Tibial artery (tissue), 4 donors: ENCODE data around the gene DCLK2.

Experiments used
- DNase-seq, 2 donors: peaks; one replicate each; pipeline ENCODE4 v3.0.0-alpha.2; 2019
- H3K27ac ChIP-seq, 2 donors: fragments of 200-600 bp; sonication (generic) in 1 of 2; 1 replicate in 1 of 2; 2 replicates in 1 of 2; pipeline ENCODE4 v1.5.1; 2018 to 2019; ENCODE audit warnings: mild to moderate bottlenecking in 1 of 2
- H3K27me3 ChIP-seq, 2 donors: fragments of 200-600 bp; sonication (generic) in 1 of 2; one replicate each; pipeline versions ENCODE4 v1.5.1 to v1.6.0; 2016 to 2019
- H3K36me3 ChIP-seq, 3 donors: fragments of 200-600 bp; sonication (generic) in 2 of 3; one replicate each; pipeline ENCODE4 v1.5.1; 2016 to 2019; ENCODE audit warnings: mild to moderate bottlenecking in 2 of 3
- H3K4me1 ChIP-seq, 4 donors: fragments of 200-600 bp; sonication (generic) in 2 of 4; 1 replicate in 3 of 4; 2 replicates in 1 of 4; pipeline ENCODE4 v1.5.1; 2016 to 2019
- H3K4me3 ChIP-seq, 2 donors: fragments of 200-600 bp; sonication (generic) in 1 of 2; 1 replicate in 1 of 2; 2 replicates in 1 of 2; pipeline ENCODE4 v1.5.1; 2018 to 2019; ENCODE audit warnings: mild to moderate bottlenecking in 2 of 2
- H3K9me3 ChIP-seq, 3 donors: fragments of 200-600 bp; sonication (generic) in 1 of 3; one replicate each; pipeline ENCODE4 v1.5.1; 2016 to 2019
- CTCF ChIP-seq, 2 experiments: fragments of 200-600 bp in 1 of 2; fragments of 450-650 bp in 1 of 2; IDR thresholded peaks; one replicate each; pipeline ENCODE4 v1.5.1; 2017 to 2019; ENCODE audit warnings: antibody characterized with exemption in 2 of 2, mild to moderate bottlenecking in 1 of 2, moderate library complexity in 1 of 2
- intact Hi-C: fragments of 100-400 bp; cut with DNase I; formaldehyde crosslinking; loops from one replicate; pipeline ENCODE4 v1.15.0; 2023; ENCODE audit warnings: low total_unique reads

Gene DCLK2

DNA sequence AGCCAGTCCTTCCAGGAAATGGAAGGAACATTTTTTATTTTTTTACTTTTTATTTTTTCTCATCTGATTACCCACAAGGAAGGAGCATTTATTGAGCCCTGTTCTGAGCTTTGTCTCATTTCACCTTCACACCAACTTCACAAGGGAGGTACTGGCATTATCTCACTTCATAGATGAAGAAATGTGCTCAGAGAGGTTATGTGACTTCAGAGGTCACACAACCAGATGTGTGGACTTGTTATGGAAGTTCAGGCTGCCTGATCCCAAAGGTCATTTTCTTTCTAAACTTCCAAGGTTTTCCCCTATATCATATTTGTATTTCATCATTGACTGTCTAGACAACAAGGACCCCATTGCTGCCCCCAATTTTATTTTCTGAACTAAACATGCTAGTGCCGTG, 160.3 kb downstream of the DCLK2 start:
- DNase-seq = no peak
- intact Hi-C loops = loop anchor here (10.0 kb wide), 1 partner anchor 164 kb away; the partner anchor contains the start of gene DCLK2
- no peak for TF ChIP-seq CTCF (IDR thresholded peaks at IDR 0.05)
- H3K4me3 ChIP-seq = no peak overlapping the region
- peaks cover 0 to 28% (median 12%) of the 10 kb centered on the region in 4 donors for H3K4me1 ChIP-seq
- peak overlapping the region in 1 of 2 donors; percentile 67 for H3K27ac ChIP-seq
- H3K9me3 ChIP-seq = no peaks in the 10 kb centered on the region
- H3K27me3 ChIP-seq = no peaks in the 10 kb centered on the region
- no peaks in the 10 kb centered on the region for H3K36me3 ChIP-seq

- no peaks in the 10 kb centered on the region for H3K36me3 ChIP-seq
- TF ChIP-seq CTCF (IDR thresholded peaks at IDR 0.05) = no peak
- H3K9me3 ChIP-seq = no peaks in the 10 kb centered on the region
- DNase-seq = no peak
- no peak overlapping the region for H3K27ac ChIP-seq
- intact Hi-C loops = no loop called here
- no peak overlapping the region for H3K4me3 ChIP-seq
- H3K4me1 ChIP-seq = peaks cover 0 to 38% (median 13%) of the 10 kb centered on the region in 4 donors
- H3K27me3 ChIP-seq = no peaks in the 10 kb centered on the region
Observed at GRCh38 chr4:150240011-150240410, 161.8 kb downstream of the DCLK2 start.

DNA sequence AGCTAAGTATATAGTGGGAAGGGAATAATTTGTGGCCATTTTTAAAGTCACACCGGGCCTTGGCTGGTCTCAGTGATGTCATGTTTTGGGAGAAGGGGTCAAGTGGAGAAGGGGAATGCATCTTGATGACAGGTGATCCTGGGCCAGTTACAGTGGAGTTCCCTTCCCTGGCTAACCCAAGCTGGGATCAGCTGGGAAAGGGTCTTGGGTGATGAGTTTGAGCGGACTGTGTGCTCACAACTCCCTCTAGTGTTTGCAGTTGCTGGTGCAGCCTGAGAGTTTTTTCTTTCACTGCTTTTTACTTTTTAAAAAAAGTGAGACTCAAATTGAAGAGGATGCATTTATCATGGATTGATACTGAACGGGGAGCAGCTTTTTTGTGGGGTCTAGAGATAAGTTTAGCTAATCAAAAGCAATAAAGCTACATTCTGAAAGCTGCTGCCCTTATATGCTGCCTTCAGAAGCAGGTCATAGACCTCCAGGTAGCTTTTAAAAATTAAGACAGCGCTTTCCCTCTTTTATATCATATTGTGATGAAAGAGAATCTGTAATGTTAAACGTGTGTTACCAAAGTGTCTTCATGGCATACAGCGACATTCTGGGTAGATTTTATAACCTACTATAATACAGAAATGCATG, 164.7 kb downstream of the DCLK2 start:
- no peaks in the 10 kb centered on the region for H3K27me3 ChIP-seq
- DNase-seq = no peak
- peaks cover 0 to 5% (median 3%) of the 10 kb centered on the region in 3 donors for H3K36me3 ChIP-seq
- no peaks in the 10 kb centered on the region for H3K9me3 ChIP-seq
- intact Hi-C loops = no loop called here
- no peak overlapping the region for H3K27ac ChIP-seq
- H3K4me1 ChIP-seq = peaks cover 0 to 17% (median 2%) of the 10 kb centered on the region in 4 donors
- peak; percentile 78 to 88 for TF ChIP-seq CTCF (IDR thresholded peaks at IDR 0.05)
- no peak overlapping the region for H3K4me3 ChIP-seq

GRCh38 chr4:150243932-150244331, 165.7 kb downstream of the DCLK2 start:
- intact Hi-C loops = no loop called here
- Histone ChIP-seq H3K27ac (peak overlapping the region in 1 of 2 donors; percentile 17), H3K27me3 (no peaks in the 10 kb centered on the region), H3K36me3 (peaks cover 4 to 15% (median 12%) of the 10 kb centered on the region in 3 donors), H3K4me1 (peaks cover 0 to 13% (median 2%) of the 10 kb centered on the region in 4 donors), H3K4me3 (no peak overlapping the region), H3K9me3 (no peaks in the 10 kb centered on the region)
- TF ChIP-seq CTCF (IDR thresholded peaks at IDR 0.05) = no peak
- no peak for DNase-seq

DNA sequence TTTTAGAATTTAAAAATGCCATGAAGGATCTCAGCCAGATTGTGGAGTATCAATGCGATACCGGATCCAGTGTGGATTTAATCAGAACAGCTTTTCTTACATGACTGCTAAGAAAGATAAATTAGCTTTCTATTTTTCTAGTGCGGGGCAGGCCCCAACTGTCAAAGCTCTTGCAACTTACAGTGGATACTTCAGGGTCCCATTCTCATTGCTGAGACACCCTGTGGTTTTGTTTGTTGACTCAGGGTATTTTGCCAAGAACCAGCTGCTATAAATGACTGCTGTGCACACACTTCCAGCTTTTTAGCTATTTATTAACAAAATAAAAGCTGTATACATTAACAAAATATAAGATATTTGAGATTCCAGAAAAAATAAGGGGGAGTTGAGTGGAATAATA, 166.4 kb downstream of the DCLK2 start:
- Histone ChIP-seq H3K27me3 (no peaks in the 10 kb centered on the region), H3K4me3 (no peak overlapping the region), H3K9me3 (no peaks in the 10 kb centered on the region), H3K27ac (peak overlapping the region; percentile 17 to 28), H3K36me3 (peaks cover 4 to 18% (median 14%) of the 10 kb centered on the region in 3 donors), H3K4me1 (peaks cover 0 to 13% (median 2%) of the 10 kb centered on the region in 4 donors)
- DNase-seq = no peak
- intact Hi-C loops = no loop called here
- no peak for TF ChIP-seq CTCF (IDR thresholded peaks at IDR 0.05)
